GM20000 (cell line): ENCODE measurements around the gene ASPSCR1.
"Not testable (repeated sequence)": the region's sequence is repeated elsewhere in the genome, so short reads cannot be mapped to it uniquely, and the experiment has no call there.

ENCODE experiments used
- DNase-seq: peaks from one replicate; pipeline ENCODE4 v3.0.0; 2012; ENCODE audit warnings: low spot score
- TF ChIP-seq, protein P1 (sequence below): IDR thresholded peaks from 2 replicates; pipeline ENCODE4 v1.5.1; 2012; ENCODE audit warnings: mild to moderate bottlenecking, control low read depth; ENCODE audit errors: extremely low read depth, missing control alignments

The ASPSCR1 gene

DNA sequence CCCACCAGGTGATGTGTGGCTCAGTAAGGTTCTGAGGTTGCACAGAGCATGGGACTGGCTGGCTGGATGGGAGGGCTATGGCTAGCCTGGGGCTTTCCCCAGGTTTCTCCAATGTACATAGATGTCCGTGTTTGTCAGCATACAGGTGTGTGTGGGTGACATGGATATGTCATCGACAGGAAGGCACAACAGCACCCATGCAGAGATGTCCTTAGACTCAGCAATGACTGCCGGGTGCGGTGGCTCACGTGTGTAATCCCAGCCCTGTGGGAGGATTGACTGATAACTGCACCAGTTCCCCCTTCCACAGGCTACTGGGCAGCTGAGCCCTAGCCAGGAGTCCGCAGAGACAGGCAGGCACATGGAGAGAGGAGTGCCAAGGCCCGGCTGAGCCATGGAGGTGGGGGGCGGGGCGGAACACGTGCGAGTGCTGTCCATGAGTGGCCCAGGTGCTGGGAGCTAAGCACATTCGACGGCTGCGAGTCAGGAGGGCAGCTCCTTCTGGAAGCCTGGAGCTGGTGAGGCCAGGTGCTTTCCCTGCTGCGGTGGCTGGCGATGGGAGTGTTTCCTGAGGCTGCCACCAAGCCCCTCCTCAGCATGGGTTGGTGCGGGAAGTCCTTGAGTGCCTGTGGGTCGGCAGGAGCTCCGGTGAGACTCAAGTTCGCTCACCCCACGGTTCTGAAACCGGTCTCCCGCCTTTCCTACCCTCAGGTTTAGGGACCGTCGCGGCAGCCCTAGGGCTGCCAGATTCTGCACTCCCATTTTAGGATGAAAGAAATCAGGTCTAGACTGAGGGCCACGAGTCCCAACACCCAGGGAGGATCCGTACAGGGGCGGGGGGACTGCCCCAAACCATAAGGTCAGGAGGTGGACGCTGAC is 858 bp upstream of the ASPSCR1 start:
- DNase-seq, result no peak

DNA sequence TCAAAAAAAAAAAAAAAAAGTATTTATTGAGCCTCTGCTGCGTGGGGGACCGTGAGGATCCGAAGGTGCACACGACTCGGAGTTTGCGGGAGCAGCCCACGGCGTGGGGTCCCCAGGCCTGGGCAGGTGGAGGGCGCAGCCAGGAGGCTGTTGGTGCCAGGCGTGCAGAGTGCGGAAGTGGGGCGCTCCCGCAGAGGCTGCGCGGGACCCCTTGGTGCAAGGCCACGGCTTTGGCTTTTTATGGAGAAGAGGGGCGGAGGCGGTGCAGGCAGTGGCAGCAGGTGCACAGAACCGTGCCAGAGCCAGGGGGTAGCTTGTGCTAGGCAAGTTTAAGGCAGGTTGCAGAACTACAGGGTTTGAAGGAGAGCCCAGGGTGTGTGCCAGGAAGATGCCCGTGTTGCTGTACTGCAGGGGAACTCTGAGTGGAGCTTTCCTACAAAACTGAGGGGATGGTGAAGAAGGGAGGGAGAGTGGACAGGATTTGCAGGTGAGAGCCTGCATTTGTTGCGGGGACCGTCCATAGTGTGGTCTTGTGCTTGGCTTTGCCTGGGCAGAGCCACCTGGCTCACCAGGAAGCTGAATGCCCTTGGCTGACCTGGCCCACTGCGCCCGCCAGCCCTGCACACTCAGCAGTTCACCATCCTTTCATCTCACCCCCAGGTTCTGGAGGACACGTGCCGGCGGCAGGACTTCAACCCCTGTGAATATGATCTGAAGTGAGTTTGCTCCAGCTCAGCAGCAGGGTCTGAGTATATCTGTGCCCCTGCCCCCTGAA is 1.3 kb downstream of the ASPSCR1 start:
- DNase-seq, result no peak
- TF ChIP-seq, protein P1, sequence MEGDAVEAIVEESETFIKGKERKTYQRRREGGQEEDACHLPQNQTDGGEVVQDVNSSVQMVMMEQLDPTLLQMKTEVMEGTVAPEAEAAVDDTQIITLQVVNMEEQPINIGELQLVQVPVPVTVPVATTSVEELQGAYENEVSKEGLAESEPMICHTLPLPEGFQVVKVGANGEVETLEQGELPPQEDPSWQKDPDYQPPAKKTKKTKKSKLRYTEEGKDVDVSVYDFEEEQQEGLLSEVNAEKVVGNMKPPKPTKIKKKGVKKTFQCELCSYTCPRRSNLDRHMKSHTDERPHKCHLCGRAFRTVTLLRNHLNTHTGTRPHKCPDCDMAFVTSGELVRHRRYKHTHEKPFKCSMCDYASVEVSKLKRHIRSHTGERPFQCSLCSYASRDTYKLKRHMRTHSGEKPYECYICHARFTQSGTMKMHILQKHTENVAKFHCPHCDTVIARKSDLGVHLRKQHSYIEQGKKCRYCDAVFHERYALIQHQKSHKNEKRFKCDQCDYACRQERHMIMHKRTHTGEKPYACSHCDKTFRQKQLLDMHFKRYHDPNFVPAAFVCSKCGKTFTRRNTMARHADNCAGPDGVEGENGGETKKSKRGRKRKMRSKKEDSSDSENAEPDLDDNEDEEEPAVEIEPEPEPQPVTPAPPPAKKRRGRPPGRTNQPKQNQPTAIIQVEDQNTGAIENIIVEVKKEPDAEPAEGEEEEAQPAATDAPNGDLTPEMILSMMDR, result no peak

More for the DNA sequence above, 858 bp upstream of the ASPSCR1 start:
- TF ChIP-seq, protein P1, result no peak

DNA sequence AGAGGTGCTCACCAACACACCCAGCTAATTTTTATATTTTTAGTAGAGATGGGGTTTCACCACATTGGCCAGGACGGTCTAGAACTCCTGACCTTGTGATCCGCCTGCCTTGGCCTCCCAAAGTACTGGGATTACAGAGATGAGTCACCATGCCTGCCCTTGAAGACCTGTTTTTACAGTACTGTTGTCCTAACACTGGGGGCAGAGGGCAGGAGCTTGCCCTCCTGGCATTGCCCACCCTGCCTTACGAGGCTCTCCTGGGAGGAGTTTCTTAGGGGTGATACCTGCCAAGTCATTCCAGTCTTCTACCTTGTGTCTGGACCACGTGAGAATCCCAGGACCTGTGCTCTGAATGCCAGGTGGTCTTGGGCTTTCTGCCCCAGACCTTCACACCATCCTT is 2.7 kb downstream of the ASPSCR1 start:
- DNase-seq, result no peak
- TF ChIP-seq, protein P1, result no peak

DNA sequence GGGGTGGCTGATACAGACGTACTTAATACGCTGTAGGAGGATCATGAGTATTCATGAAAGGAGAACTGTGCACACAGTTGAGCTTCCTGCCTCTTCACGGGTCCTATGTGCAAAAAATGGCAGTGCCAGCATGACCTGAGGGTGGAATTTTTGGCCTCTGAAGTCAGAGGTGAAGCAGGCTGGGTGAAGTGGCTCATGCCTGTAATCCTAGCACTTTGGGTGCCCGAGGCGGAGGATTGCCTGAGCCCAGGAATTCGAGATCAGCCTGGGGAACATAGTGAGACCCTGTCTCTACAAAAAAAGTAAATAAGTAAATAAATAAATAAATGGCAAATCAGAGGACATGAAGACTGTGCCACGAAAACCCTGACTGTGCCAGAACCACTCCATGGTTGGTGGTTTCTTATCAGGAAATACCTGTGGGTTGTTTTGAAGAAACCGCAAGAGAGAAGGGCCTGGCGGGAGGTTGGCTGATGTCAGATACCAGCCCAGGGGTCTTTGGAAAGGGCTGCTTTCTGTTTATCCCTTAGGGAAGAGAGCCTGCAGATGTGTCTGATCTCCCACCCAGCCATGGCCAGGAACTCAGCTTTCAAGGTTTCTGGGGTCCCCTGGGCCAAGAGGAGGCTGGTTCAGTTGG is 3.4 kb downstream of the ASPSCR1 start:
- TF ChIP-seq, protein P1, result no peak
- DNase-seq, result no peak

DNA sequence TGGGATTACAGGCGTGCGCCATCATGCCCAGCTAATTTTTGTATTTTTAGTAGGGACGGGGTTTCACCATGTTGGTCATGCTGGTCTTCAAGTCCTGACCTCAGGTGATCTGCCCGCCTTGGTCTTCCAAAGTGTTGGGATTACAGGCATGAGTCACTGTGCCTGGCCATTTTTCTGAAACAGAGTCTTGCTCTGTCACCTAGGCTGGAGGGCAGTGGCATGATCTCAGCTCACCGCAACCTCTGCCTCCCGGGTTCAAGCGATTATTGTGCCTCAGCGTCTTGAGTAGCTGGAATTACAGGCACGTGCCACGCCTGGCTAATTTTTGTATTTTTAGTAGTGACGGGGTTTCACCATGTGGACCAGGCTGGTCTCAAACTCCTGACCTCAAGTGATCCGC is 4.1 kb downstream of the ASPSCR1 start:
- not testable (repeated sequence) for DNase-seq

DNA sequence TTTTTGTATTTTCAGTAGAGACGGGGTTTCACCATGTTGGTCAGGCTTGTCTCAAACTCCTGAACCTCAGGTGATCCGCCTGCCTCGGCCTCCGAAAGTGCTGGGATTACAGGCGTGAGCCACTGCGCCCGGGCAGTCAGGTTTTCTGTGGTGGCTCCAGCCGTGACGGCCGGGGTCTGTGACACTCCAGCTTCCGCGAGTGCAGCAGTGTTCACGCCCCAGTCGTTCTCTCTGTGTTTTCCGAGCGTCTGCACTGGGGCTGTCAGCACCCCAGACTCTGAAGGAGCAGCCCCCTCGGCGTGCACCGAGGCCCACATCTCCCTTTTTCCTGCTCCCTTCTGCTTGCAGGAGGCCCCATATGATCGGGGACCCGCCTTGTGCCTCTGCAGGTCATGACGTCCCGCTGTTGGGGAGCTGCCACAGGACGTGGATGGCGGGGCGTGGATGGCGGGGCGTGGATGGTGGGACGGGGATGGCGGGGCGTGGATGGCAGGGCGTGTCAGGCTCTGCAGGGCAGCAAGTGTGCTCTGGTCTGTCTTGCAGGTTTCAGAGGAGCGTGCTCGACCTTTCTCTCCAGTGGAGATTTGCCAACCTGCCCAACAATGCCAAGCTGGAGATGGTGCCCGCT is 5.7 kb downstream of the ASPSCR1 start:
- no peak for DNase-seq
- TF ChIP-seq, protein P1, result no peak

DNA sequence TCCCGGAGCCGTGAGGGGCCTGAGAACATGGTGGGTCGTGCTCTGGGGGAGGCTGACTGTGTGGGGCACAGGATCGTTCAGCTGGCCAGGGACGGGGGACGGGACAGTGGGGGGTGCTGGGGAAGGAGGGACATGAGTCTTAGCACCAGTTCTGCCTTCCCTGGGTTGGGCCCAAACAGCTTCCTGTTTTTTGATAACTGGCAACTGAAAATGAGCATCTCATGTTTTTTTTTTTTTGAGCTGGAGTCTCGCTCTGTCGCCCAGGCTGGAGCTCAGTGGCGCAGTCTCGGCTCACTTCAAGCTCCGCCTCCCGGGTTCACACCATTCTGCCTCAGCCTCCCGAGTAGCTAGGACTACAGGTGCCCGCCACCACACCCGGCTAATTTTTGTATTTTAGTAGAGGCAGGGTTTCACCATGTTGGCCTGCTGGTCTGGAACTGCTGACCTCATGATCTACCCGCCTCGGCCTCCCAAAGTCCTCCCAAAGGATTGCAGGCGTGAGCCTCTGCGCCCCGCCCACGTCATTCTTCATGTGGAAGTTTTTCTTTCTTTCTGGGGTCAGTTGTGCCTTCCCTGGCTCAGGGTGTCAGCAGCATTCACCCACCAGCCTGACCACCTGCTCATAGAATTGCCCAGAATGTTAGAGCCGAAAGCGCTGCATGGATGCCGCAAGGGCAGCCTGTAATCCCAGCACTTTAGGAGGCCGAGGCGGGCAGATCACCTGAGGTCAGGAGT is 6.4 kb downstream of the ASPSCR1 start:
- TF ChIP-seq, protein P1, result no peak
- no peak for DNase-seq
